Transverse colon (tissue), 3 donors: ENCODE results near the gene SLC25A41.

Experiments
- EP300 ChIP-seq: sonication (generic); formaldehyde crosslinking; IDR thresholded peaks from one replicate; pipeline ENCODE4 v1.6.1; 2017; ENCODE audit warnings: antibody characterized with exemption, low read depth
- POLR2A ChIP-seq: fragments of 450-650 bp; IDR thresholded peaks from one replicate; pipeline ENCODE4 v1.6.1; 2016; ENCODE audit warnings: antibody characterized with exemption, mild to moderate bottlenecking, moderate library complexity
- TF ChIP-seq, protein P1 (sequence below), 5 experiments: fragments of 200-600 bp in 3 of 5; fragments of 450-650 bp in 2 of 5; sonication (generic) in 3 of 5; IDR thresholded peaks; 1 replicate in 2 of 5; 2 replicates in 3 of 5; pipeline ENCODE4 v1.5.1; 2016 to 2017; ENCODE audit warnings: antibody characterized with exemption in 5 of 5, inconsistent platforms in 3 of 5, mild to moderate bottlenecking in 2 of 5, moderate library complexity in 1 of 5

DNA sequence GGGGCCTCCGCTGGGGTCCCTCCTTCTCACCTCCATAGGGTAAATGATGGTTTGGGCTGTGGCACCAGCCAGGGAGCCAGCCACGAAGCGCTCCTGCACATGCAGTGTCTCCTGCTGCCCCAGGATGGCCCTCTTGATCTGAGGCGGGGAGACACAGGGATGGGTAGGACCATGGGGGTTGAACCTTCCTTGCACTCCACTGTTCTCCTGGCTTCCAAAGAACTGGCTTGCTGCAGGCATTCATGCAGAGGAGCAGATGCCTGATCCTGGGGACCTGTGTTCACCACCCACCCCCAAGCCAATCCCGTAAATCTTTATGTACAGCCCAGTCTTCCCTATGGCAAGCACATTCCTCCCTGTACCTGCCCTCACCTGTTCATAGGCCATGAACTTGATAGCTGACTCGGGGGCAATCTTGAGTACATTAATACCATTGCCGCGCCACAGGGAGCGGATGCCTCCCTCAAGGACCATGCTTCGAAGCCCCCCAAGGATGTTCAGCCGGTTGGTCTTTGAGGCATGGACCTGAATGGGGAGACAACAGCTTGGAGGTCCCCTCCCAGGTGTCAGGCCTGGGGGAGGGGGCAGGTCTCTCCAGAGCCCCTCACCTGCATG lies 20.5 kb upstream of the SLC25A41 start:
- TF ChIP-seq EP300 (no peak), POLR2A (no peak)
- TF ChIP-seq, protein P1, sequence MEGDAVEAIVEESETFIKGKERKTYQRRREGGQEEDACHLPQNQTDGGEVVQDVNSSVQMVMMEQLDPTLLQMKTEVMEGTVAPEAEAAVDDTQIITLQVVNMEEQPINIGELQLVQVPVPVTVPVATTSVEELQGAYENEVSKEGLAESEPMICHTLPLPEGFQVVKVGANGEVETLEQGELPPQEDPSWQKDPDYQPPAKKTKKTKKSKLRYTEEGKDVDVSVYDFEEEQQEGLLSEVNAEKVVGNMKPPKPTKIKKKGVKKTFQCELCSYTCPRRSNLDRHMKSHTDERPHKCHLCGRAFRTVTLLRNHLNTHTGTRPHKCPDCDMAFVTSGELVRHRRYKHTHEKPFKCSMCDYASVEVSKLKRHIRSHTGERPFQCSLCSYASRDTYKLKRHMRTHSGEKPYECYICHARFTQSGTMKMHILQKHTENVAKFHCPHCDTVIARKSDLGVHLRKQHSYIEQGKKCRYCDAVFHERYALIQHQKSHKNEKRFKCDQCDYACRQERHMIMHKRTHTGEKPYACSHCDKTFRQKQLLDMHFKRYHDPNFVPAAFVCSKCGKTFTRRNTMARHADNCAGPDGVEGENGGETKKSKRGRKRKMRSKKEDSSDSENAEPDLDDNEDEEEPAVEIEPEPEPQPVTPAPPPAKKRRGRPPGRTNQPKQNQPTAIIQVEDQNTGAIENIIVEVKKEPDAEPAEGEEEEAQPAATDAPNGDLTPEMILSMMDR (IDR thresholded peaks at IDR 0.05): no peak
